Measurements from ENCODE around the gene TTLL7. TPM values are rescaled to one million over a fixed set of nuclear protein-coding genes. Genes with fewer than 3 reads are reported as not detected.

The TTLL7 gene
- total and polyA plus RNA-seq, 9 of the 15 experiments (the other 6 are each of a cell fraction or from before 2014, with no cell fraction given): 0.63 to 2.6 (median 1.7) TPM

- TF ChIP-seq E4F1 (CRISPR knock-in tag; IDR thresholded peaks at IDR 0.05; ENCODE audit: borderline replicate concordance) (no peak), RAD21 (CRISPR knock-in tag; conservative IDR thresholded peaks at IDR 0.05 in 1 of 2, IDR thresholded peaks at IDR 0.05 in 1 of 2) (peak in 1 of 2 experiments; percentile 50; a peak in 2 of 4 replicates), NR1H2 (CRISPR knock-in tag; IDR thresholded peaks at IDR 0.05) (no peak), MYNN (IDR thresholded peaks at IDR 0.05) (peak; percentile 94), MYNN (CRISPR knock-in tag; IDR thresholded peaks at IDR 0.05) (peak; percentile 69; the same call in 1 of the 2 replicates)
- TF ChIP-seq, protein P1, sequence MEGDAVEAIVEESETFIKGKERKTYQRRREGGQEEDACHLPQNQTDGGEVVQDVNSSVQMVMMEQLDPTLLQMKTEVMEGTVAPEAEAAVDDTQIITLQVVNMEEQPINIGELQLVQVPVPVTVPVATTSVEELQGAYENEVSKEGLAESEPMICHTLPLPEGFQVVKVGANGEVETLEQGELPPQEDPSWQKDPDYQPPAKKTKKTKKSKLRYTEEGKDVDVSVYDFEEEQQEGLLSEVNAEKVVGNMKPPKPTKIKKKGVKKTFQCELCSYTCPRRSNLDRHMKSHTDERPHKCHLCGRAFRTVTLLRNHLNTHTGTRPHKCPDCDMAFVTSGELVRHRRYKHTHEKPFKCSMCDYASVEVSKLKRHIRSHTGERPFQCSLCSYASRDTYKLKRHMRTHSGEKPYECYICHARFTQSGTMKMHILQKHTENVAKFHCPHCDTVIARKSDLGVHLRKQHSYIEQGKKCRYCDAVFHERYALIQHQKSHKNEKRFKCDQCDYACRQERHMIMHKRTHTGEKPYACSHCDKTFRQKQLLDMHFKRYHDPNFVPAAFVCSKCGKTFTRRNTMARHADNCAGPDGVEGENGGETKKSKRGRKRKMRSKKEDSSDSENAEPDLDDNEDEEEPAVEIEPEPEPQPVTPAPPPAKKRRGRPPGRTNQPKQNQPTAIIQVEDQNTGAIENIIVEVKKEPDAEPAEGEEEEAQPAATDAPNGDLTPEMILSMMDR (IDR thresholded peaks at IDR 0.05 in 2 of 3, conservative IDR thresholded peaks at IDR 0.05 in 1 of 3; ENCODE audit: insufficient read depth in 2 of 3, low read depth in 1 of 3, low read length in 3 of 3): peak; percentile 35 to 40 (median 36); a peak in 4 of 6 replicates
Measured at GRCh38 chr1:83882906-83883305, 116.0 kb downstream of the TTLL7 start (continued).

DNA sequence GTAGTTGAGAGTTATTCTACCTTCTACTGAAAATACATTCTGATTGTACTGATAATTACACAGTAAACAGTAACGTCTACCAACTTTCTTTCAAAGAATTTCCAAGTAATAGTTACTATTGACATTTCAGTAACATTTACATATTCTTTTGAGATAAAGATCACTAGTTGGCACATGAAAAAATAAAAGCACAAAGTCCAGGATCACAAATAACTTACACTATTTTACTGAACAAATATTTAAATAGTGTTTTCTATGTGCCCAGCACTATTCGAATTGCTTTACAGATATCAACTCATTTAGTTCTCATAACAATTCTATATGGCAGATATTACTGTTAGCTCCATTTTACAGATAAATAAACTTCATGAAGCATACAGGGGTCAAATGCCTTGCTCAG is 126.4 kb downstream of the TTLL7 start:
- ATAC-seq (no peak), DNase-seq (ENCODE audit: extremely low read depth in 1 of 4, low spot score in 3 of 4) (no peak), FAIRE-seq (no peak)
- Histone ChIP-seq H3K9ac (ENCODE audit: insufficient read depth in 1 of 2, low read depth in 2 of 2, low read length in 2 of 2) (no peak overlapping the region), H3K27ac (ENCODE audit: extremely low read depth, low read depth, low read length) (no peak overlapping the region), H2AFZ (ENCODE audit: low read depth, low read length) (no peak overlapping the region), H3K9me3 (replicated peaks; ENCODE audit: control insufficient read depth, insufficient read depth, low read depth, low read length) (no peaks in the 10 kb centered on the region), H3K36me3 (ENCODE audit: control insufficient read depth, insufficient read depth, low read length) (no peaks in the 10 kb centered on the region), H4K20me1 (replicated peaks; ENCODE audit: control insufficient read depth, insufficient read depth, low read length) (no peaks in the 10 kb centered on the region), H3K4me2 (ENCODE audit: insufficient read depth, low read length) (no peak overlapping the region), H3K9me1 (ENCODE audit: control insufficient read depth, insufficient read depth, low read length) (no peaks in the 10 kb centered on the region), H3K79me2 (ENCODE audit: control insufficient read depth, insufficient read depth, low read length) (no peaks in the 10 kb centered on the region), H3K27me3 (ENCODE audit: control insufficient read depth in 2 of 2, insufficient read depth in 2 of 2, low read length in 2 of 2) (no peaks in the 10 kb centered on the region), H3K4me1 (replicated peaks in 1 of 2; ENCODE audit: control insufficient read depth in 2 of 2, insufficient read depth in 2 of 2, low read length in 2 of 2) (no peaks in the 10 kb centered on the region), H3K4me3 (no peak overlapping the region)
- in situ Hi-C loops (cut with MboI): no loop called here
- ChIA-PET POLR2A (no interaction called here), CTCF (ENCODE audit: low intra/inter-chr PET ratio) (no interaction called here)
- BruUV-seq (replicated peaks): no TSS peak
- intact Hi-C loops (cut with micrococcal nuclease): no loop called here
- 12% methylated on average over 2 of the region's 2 CpGs for WGBS (ENCODE audit: insufficient coverage, low coverage, missing lambda C conversion rate)
- no peak for TF ChIP-seq ZNF75A (CRISPR knock-in tag; IDR thresholded peaks at IDR 0.05)
- no peak for TF ChIP-seq HDAC3 (IDR thresholded peaks at IDR 0.05; ENCODE audit: borderline replicate concordance, partially characterized antibody)
- TF ChIP-seq, protein P2, sequence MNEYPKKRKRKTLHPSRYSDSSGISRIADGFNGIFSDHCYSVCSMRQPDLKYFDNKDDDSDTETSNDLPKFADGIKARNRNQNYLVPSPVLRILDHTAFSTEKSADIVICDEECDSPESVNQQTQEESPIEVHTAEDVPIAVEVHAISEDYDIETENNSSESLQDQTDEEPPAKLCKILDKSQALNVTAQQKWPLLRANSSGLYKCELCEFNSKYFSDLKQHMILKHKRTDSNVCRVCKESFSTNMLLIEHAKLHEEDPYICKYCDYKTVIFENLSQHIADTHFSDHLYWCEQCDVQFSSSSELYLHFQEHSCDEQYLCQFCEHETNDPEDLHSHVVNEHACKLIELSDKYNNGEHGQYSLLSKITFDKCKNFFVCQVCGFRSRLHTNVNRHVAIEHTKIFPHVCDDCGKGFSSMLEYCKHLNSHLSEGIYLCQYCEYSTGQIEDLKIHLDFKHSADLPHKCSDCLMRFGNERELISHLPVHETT (CRISPR knock-in tag; conservative IDR thresholded peaks at IDR 0.05 in 1 of 2, IDR thresholded peaks at IDR 0.05 in 1 of 2): no peak
- TF ChIP-seq GABPB2 (CRISPR knock-in tag; conservative IDR thresholded peaks at IDR 0.05): no peak
- no peak for TF ChIP-seq ZNF740 (CRISPR knock-in tag; IDR thresholded peaks at IDR 0.05)
- TF ChIP-seq ZNF740 (tag; IDR thresholded peaks at IDR 0.05): no peak
- TF ChIP-seq SMARCA4 (IDR thresholded peaks at IDR 0.05): no peak
- TF ChIP-seq PCBP2 (IDR thresholded peaks at IDR 0.05; ENCODE audit: low read depth, low read length, poor library complexity, severe bottlenecking): no peak
- no peak for TF ChIP-seq HIVEP1 (CRISPR knock-in tag; IDR thresholded peaks at IDR 0.05)
